ENCODE data around the gene ITGB8. TPM values are rescaled to one million over a fixed set of nuclear protein-coding genes. Genes with fewer than 3 reads are reported as not detected.

The ITGB8 gene
- total RNA-seq, 1 donor from 2014 or later, result 7.9 TPM

- intact Hi-C loops (cut with DNase I), result loop anchor here (10.0 kb wide), 1 partner anchor 268 kb away; no protein-coding TSS in a partner anchor
- no peaks in the 10 kb centered on the region for H3K27me3 ChIP-seq
- no peak overlapping the region for H3K4me3 ChIP-seq
- peaks cover 0 to 2% of the 10 kb centered on the region in 2 donors for H3K4me1 ChIP-seq
- no peak for TF ChIP-seq CTCF (IDR thresholded peaks at IDR 0.05)
- no peaks in the 10 kb centered on the region for H3K36me3 ChIP-seq
- no peak overlapping the region for H3K27ac ChIP-seq
- no peak for DNase-seq (ENCODE audit: low spot score in 2 of 2)
- H3K9me3 ChIP-seq, result no peaks in the 10 kb centered on the region
These were observed 4.4 kb upstream of the ITGB8 start for GRCh38 chr7:20326342-20326741.

- no peak overlapping the region for H3K4me3 ChIP-seq
- H3K27me3 ChIP-seq, result no peaks in the 10 kb centered on the region
- TF ChIP-seq CTCF (IDR thresholded peaks at IDR 0.05), result no peak
- no peaks in the 10 kb centered on the region for H3K36me3 ChIP-seq
- no peaks in the 10 kb centered on the region for H3K9me3 ChIP-seq
- peaks cover 0 to 2% of the 10 kb centered on the region in 2 donors for H3K4me1 ChIP-seq
- DNase-seq (ENCODE audit: low spot score in 2 of 2), result no peak
- intact Hi-C loops (cut with DNase I), result loop anchor here (10.0 kb wide), 1 partner anchor 268 kb away; no protein-coding TSS in a partner anchor
- H3K27ac ChIP-seq, result no peak overlapping the region
These were observed 3.6 kb upstream of the ITGB8 start for GRCh38 chr7:20327055-20327454.

GRCh38 chr7:20328027-20328426 is 2.7 kb upstream of the ITGB8 start:
- no peak overlapping the region for H3K27ac ChIP-seq

GRCh38 chr7:20328692-20329091 is 2.0 kb upstream of the ITGB8 start:
- no peak overlapping the region for H3K4me3 ChIP-seq
- intact Hi-C loops (cut with DNase I), result loop anchor here (10.0 kb wide), 1 partner anchor 266 kb away; no protein-coding TSS in a partner anchor
- no peak overlapping the region for H3K27ac ChIP-seq
- H3K4me1 ChIP-seq, result peaks cover 0 to 2% of the 10 kb centered on the region in 2 donors
- H3K9me3 ChIP-seq, result no peaks in the 10 kb centered on the region
- no peak for TF ChIP-seq CTCF (IDR thresholded peaks at IDR 0.05)
- no peaks in the 10 kb centered on the region for H3K27me3 ChIP-seq
- no peaks in the 10 kb centered on the region for H3K36me3 ChIP-seq
- no peak for DNase-seq (ENCODE audit: low spot score in 2 of 2)

More at GRCh38 chr7:20328027-20328426, 2.7 kb upstream of the ITGB8 start:
- TF ChIP-seq CTCF (IDR thresholded peaks at IDR 0.05), result no peak
- no peaks in the 10 kb centered on the region for H3K9me3 ChIP-seq
- intact Hi-C loops (cut with DNase I), result loop anchor here (10.0 kb wide), 1 partner anchor 267 kb away; no protein-coding TSS in a partner anchor
- peaks cover 0 to 2% of the 10 kb centered on the region in 2 donors for H3K4me1 ChIP-seq
- no peak for DNase-seq (ENCODE audit: low spot score in 2 of 2)
- no peaks in the 10 kb centered on the region for H3K27me3 ChIP-seq
- no peak overlapping the region for H3K4me3 ChIP-seq
- H3K36me3 ChIP-seq, result no peaks in the 10 kb centered on the region

- H3K9me3 ChIP-seq, result no peaks in the 10 kb centered on the region
- H3K4me1 ChIP-seq, result peaks cover 0 to 2% of the 10 kb centered on the region in 2 donors
- no peaks in the 10 kb centered on the region for H3K36me3 ChIP-seq
- intact Hi-C loops (cut with DNase I), result loop anchor here (5.0 to 10.0 kb wide), 2 partner anchors 38 to 265 kb away; no protein-coding TSS in a partner anchor
- peak overlapping the region; percentile 83 to 86 for H3K27ac ChIP-seq
- TF ChIP-seq CTCF (IDR thresholded peaks at IDR 0.05), result peak in 2 of 3 experiments; percentile 9 to 37
- H3K27me3 ChIP-seq, result no peaks in the 10 kb centered on the region
- H3K4me3 ChIP-seq, result peak overlapping the region; percentile 76 to 87
- peak in 1 of 2 donors; percentile 79 for DNase-seq (ENCODE audit: low spot score in 2 of 2)
These were observed 1.1 kb upstream of the ITGB8 start for GRCh38 chr7:20329389-20330238.

Measured in ascending aorta (tissue), 2 donors.